CD4-positive, alpha-beta T cell treated with Interleukin-10 for 1 hour (primary cell): ENCODE measurements around the gene GPR15.

Source experiments
- DNase-seq: peaks from one replicate; pipeline ENCODE4 v3.0.0-alpha.2; 2020

GPR15 gene

DNA sequence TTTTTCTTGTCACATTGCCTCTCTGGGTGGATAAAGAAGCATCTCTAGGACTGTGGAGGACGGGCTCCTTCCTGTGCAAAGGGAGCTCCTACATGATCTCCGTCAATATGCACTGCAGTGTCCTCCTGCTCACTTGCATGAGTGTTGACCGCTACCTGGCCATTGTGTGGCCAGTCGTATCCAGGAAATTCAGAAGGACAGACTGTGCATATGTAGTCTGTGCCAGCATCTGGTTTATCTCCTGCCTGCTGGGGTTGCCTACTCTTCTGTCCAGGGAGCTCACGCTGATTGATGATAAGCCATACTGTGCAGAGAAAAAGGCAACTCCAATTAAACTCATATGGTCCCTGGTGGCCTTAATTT is 478 bp downstream of the GPR15 start:
- no peak for DNase-seq

DNA sequence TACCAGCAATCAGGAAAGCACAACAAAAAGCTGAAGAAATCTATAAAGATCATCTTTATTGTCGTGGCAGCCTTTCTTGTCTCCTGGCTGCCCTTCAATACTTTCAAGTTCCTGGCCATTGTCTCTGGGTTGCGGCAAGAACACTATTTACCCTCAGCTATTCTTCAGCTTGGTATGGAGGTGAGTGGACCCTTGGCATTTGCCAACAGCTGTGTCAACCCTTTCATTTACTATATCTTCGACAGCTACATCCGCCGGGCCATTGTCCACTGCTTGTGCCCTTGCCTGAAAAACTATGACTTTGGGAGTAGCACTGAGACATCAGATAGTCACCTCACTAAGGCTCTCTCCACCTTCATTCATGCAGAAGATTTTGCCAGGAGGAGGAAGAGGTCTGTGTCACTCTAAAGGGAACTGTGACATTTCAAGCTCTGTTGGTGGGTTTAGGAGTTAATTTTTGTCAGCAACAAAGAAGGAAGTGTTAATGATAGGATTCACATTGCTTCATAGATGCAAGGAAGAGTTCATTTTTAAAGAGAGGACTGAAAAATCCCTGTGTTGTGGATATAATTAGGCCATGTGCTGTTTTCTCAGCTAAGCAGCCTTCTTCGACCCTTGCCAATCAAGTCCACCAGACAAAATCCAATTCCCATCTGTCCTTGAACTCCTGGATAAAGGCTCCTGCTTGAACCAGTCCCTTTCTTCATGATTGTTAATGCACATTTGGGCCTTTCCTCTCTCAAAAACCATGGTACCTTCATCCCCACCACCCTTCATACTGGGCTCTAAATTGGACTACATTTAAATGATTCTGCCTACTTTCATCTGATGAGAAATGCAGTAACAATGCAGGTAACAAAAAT is 1.2 kb downstream of the GPR15 start:
- DNase-seq: no peak

DNA sequence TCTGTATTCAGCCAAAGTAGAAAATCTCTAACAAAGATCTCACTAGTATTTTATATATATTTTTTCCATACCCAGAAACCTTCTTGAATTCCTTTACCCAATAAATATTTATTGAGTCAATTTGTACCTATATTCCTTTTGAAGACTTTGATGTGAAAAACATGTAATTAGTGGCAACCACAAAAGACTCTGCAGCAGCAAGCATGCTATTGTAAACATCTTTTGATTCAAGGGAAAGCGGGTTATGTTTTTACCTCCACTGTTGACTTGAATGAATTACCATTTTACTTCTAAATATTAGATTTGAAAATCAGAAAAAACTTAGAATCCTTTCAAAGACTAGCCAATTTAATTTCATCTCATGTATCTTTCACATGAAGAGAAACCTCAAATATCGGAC is 2.4 kb downstream of the GPR15 start:
- DNase-seq: no peak

DNA sequence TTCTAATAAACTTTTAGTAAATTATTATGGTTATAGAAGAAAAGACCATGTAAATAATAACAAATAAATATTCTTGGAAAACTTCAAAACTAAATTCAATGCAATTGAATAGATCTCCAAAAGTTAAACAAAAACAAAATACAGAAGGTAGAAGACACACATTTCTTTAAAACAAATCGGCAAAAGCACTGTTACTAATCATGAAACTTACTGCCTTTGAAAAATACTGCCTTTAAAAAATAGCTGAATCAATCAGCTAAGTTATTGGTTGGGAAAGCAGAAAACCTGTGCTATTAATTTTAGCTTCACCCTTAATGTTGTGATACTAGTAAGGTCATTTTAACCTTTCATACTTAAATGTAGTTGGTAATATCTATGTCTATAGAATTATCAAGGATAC is 3.0 kb downstream of the GPR15 start:
- DNase-seq: no peak

DNA sequence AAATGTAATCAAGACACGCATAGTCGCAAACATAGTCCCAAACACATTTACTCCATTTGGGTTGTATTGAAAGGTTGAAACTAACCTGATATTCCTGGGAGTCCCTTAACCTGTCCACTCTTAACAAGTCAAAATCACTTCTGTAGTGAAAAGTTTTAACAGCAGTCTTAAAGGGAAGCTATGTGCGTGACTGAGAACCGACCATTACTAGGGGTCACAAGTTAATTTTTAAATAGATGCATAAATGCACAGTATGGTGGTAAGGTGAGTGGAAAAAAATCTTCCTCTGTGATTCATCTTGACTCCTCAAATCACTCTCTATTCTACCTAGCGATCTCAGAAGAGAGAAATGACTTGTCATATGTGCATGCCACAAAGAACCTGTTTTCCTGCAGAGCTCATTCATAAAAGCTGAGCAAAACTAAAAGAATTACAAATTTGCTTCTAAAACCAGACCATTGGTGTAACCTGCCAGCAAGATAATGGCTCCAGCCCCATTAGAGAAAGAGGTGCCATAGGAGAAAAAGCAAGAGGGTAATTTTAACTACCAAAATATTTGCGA is 4.8 kb downstream of the GPR15 start:
- DNase-seq: no peak

DNA sequence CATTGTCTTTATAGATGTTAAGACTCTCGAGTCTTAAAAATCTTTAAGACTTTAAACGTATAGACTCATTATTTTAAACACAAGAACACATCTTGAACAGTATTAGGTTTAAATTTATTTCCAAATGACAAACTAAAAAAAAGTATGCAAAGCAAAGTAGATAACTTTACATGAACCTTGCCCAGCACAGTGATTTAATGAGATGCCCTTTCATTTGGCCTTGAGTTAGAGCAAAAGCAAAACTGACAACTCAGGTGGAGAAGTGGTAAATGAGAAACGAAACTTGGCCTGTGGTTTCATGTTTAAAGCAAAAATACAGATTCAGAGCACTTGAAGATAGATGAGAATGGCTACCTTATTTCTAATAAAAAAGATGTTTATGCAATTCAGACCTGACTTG is 8.6 kb downstream of the GPR15 start:
- DNase-seq: peak; percentile 50

DNA sequence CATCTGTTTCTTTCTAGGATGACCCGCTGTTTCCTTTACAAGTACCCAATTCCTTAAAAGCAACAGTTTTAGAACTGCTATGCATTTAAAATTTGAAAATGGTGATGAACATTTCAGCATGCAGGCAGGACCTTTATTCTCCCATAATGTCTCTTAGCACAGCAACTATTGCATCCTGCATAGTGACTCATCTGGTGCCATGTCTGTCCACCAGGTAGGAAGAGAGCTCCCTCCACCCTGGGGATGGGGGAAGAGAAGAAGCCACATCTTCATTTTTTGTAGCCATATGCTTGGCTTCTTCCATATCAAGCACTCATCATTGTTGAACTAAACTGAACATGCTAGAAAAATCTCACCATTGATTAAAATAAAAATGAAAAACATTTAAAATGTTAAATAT is 9.9 kb downstream of the GPR15 start:
- no peak for DNase-seq

DNA sequence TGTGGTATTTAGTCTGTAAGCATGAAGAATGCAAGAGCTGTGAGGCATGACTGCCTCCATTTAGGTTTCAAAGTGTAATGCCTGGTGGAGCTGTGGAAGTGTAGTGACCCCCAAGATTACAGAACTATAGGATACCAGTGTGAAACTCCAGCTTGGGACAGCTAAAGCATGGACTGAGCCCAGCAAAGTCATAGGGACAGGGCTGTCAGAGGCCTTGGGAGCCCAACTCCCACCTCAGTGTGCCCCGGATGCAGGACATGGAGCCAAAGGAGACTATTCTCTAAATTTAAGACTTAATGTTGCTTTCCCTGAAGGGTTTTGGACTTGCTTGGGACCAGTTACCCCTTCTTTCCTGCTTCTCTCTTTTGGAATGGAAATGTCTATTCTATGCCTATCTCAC is 10.8 kb downstream of the GPR15 start:
- DNase-seq: no peak

DNA sequence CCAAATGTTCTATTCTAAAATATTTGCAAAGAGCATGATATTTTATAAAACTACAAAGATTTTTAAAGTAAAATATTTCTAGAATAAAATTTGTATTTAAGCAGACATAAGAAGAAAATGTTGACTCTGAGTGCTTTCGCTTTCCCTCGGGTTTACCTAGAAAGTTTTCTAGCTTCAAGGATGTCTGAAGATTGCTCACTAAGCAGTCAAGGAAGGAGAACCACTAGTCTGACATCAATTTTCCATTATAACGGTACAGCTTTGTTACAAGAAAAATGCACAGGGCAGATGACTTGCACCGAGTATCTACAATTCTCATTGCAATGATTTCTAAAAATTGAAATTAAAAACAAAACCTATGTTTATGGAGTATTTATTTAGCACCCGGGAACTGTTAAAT is 14.2 kb downstream of the GPR15 start:
- no peak for DNase-seq

DNA sequence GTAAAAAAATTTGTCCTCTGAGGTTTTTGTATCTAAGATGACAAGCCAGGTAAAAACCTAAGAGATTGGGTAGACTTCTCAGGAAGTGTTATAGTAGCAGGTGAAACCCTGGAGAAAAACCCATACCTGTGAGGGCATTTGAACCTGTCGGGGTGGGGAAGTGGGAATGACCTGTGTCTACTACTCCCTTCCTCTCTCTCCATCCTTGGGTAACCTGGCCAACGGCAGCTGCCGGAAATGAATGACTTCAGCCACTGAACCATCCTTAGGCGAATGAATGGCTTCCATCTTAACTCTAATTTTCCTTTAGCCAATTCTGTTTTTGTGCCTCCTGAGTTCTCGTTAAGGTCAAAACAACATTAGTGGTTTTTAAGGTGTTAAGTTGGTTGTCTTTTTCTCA is 16.8 kb downstream of the GPR15 start:
- no peak for DNase-seq

DNA sequence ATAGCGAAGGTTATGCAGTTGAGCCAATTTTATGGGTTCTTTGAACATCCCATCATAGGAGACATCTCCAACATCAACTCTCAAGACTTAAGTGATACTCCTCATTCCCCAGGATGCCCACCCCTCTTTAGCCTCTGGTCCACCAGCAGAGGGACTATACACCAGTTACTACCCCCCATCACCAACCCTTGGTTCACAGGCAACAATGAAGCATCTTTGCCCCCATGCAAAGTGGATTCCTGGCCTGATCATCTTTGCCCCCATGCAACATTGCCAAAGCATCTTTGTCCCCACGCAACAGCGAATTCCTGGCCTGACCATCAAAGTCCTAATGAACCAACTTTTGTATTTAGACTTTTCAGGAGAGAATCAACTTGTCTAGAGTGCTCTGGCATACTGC is 19.1 kb downstream of the GPR15 start:
- DNase-seq: no peak

DNA sequence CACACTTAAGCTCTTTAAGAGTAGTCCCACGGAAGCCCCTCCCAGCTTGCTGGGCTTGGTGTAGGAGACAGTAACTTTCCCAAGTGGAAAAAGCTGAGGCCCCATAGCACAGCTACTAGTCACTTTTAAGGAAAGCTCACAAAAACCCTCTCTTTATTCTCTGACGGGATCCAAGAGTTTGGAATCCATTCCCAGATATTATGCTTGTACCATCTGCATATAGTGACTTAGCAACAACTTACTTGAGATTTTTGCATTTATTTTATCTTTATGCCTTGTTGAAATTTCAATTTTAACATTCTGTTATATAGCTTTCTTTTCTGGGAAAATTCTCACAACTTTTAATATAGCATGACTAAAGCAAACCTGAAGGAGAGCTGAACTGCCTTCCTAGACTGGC is 19.5 kb downstream of the GPR15 start:
- DNase-seq: no peak

DNA sequence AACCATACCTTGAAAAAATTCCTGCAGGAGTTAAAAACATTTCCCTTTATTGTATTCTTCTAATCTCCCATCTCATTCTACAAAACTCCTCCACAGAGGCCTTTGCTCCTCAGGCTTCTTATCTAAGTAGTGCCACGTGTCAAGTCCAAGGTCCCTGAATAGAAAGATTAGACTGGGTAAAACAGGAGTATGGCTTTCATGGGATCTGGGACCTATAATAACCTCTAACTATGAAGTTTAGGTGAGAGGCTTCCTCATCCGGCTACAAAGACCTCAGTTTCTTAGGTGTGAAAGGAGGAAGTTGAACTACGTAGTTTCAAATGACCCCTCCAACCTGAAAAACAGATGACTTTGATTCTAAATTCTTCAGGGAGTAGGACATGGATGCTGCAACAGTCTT is 20.0 kb downstream of the GPR15 start:
- no peak for DNase-seq

DNA sequence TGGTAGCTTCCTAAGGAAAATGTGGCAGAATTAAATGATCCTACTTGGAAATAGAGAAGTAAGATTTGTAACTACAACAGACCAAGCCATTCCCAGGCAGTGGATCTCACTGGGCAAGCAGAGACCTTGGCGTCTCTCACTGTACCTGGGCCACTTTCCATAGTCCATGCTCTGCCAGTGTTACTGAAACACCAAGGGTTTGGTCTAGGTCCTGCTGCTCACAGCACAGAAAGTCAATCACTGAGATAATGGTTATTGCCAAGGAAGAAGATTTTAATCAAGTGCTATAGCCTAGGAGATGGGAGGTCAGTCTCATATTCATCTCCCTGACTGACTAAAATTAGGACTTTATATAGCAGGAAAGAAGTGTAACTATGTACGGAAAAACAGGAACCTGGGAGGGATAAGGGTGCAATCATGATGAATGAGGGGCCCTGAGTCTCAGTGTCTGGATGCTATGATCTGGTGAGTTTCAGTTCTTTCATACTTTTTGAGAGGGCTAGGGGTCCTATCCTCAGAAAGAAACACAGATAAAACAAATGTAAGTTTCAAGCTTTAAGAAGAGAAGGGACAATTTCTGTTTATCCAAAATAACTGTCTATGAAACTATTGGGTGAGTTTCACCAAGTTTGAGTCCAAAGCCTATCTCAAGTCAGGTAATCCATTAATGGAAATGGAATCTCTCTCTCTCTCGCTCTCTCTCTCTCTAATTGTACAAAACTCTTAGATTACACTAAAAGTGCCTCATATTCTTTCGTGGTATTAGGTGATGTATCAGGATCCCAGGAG is 20.6 kb downstream of the GPR15 start:
- DNase-seq: no peak

DNA sequence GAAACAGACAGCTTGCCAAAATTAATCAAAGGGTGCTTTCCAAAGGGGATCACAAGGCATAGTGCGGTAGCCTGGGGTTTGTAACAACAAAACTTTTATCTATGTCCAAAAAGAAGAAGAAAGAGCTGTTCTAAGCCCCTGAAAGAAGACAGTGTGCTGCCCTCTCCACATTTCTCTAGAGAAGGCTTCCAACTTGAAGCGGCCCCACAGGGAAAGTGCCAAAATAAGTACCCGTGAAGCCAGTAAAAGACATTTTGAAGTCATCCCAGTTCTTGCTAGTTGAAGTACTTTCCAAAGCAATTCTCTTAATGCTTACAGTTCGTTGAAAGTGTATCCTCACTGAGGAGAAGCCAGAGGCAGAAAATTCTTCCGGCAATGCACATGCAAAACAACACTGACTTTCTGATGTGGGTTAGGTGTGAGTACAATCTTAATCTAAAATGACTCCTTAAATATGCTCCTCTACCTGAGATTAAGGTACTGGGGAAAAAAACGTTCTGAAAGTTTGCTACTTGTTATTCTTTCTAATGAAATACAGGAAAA is 21.3 kb downstream of the GPR15 start:
- no peak for DNase-seq

DNA sequence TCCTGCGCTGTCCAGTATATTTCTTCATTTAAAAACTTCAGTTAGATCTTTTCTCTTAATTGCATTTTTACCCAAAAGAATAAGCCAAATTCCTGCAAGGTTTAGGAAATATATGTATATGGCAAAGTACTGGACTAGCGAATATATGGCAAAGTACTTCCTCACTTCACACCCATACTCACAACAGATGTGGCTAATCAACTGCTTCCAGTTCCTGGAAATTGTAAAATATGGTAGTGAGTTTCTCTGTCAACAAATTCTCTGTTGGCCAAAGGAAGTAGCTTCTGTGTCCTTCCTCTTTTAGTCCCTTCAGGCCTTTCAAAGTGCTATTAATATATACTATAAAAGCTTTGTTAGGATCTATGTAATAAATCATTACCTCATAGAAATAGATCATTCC is 22.0 kb downstream of the GPR15 start:
- no peak for DNase-seq

DNA sequence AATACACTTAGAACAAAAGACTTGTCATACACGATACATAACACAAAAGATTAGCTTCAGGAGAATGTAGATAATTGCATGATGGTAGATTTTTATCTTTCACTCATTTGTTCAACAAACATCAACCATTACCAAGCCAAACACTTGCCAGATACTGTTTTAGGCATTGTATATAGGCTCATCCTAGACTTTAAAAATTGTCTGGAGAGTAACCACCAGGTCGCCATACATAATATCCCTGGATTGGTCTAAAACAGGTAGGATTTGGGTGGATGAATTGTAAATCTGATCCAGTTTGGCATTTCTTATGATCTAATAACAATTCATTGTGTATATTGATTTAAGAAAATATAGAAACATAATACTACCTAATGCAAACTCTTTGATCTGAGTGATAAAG is 22.8 kb downstream of the GPR15 start:
- no peak for DNase-seq

DNA sequence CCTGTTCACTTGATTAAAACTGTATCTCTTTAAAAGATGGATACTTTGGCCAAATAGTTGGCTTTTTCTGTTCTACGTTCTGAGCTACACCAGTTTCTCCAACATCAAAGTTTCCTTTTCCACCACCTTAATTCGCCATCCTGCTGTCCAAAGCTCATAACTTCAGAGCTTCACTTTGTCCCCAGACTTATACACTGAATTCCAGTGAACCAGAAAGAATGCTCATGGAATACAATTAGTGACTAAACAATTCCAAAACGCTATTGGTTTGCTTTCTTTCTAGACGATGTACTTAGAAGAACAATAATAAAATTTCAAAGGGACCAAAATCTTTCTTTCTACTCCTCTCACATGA is 23.2 kb downstream of the GPR15 start:
- DNase-seq: no peak

DNA sequence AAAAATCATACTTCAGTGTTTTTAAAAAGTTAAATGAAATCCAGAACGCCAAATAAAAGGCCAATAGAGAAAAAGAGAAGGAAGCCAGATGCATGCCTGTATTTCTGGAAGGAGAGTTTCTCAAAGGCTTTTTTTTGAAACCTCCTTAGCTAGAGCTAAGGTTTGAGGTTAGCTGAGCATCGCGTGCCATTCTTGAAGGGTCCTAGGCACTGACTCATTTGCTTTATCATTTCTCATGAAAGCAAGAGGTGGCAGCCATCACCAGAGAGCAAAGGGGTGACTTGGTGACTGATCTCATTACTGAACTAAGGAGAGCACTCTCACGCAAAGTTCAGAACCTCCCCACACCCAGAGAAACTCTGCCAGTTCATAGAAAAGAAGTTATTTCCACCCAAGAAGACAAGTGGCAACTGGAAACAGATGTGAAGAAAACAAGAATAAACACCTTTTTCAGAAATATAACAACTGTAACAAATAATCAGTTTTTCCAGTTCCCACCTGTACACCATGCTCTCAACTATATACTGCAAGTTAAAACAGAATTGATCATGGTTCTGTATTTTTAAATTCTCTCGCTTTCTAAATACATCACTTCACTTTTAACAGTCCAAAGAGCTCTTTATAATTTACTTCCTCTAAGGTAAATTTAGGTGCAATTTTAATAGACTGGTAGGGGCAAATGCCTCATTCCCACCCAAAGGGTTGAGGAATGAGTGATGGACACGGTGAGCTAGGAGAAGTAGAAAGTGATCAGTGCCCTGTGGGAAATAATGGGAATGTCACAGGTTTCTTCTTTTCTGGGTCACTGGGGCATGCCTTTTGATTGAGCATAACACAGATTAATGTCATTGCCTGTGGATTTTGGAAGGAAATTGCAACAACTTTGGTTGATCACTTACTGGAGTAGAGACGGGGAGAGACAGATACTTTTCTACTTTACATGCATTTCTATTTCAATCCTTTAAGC is 24.7 kb downstream of the GPR15 start:
- DNase-seq: peak; percentile 62

DNA sequence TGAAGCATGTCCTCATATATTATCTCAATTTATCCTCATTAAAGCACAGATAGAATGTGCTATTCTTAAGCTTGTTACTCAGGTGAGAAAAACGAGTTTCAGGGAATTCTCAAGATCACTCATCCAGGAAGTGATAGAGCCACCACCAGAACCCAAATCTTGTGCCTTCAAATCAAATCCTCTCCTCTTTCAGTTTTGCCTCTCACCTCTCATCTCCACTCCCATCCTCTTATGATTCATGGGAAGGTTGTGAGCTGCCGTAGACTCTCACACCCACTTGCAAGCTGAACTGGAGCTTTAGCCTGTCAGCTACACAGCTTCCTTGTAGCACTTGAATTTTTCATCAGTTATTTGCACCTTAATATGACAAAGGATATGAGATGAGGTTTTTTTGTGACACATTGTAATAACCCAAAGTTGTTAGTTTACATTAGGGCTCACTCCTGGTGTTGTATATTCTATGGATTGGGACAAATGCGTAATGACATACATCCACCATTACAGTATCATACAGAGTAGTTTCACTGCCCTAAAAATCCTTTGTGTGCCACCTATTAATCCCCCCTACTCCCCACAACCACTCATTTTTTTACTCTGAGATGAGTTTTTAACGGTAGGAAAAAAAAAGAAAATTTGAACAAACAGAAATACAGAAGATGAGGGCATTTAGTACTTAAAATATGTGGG is 25.7 kb downstream of the GPR15 start:
- DNase-seq: peak; percentile 45

DNA sequence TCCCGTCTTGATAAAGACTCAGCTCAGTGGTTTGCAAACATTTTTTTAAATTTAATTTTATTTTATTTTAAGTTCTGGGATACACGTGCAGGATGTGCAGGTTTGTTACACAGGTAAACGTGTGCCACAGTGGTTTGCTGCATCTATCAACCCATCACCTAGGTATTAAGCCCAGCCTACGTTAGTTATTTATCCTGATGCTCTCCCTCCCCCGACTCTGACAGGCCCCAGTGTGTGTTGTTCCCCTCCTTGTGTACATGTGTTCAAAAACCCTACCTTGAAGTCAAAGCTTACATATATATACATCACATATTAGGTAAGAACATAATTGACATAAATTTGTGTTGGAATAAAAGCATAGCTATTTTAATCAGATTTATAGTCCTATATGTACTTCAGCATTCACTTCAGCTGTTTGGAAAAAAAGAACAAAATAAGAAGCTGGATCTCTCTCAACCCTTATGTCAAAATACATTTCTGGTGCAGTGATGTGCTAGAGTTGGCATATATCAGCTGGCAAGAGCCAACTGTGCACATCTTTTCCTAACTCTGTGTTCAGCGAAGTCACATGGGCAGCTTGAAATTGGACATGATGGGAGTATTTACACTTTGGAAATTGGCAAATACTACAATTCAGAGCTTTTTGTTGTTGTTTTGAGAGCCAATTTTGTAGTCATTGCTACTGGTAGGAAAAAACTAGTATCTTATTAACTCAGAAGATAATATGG is 26.5 kb downstream of the GPR15 start:
- DNase-seq: no peak
